CD4-positive, alpha-beta T cell (primary cell): Measurements from ENCODE around the gene DDX6. TPM values are rescaled to one million over a fixed set of nuclear protein-coding genes. Genes with fewer than 3 reads are reported as not detected.
A peak's percentile ranks its signal among the peaks of the same experiment; 100 is the strongest.

ENCODE experiments used
- ATAC-seq: fragments of 200-7000 bp; cut with Tn5 transposase; one replicate; pipeline ENCODE4 v1.10.0; 2022; ENCODE audit warnings: mild to moderate bottlenecking; ENCODE audit not compliant: poor library complexity
- CTCF ChIA-PET: fragments of 350-600 bp; sonication (Branson Sonifier 250); formaldehyde crosslinking; loops from one replicate; lab custom pipeline; 2021; ENCODE audit warnings: antibody characterized with exemption, inconsistent platforms; lab: Charles Lee
- POLR2A ChIA-PET: fragments of 350-600 bp; sonication (Branson Sonifier 250); formaldehyde crosslinking; loops from one replicate; lab custom pipeline; 2021; ENCODE audit warnings: antibody characterized with exemption, inconsistent platforms; lab: Charles Lee
- DNase-seq, 14 experiments: peaks; one replicate each; pipeline ENCODE4 v3.0.0-alpha.2; 2013 to 2020; ENCODE audit warnings: mixed read lengths in 2 of 14
- H3K27ac ChIP-seq, 2 donors: one replicate each; pipeline versions ENCODE4 v1.5.1 to v1.7.0; 2013; ENCODE audit warnings: low read length in 2 of 2, low read depth in 1 of 2, mild to moderate bottlenecking in 1 of 2
- H3K27me3 ChIP-seq, 2 experiments: 1 replicate in 1 of 2; 2 replicates in 1 of 2; pipeline versions ENCODE4 v1.6.1 to v1.7.0; 2013; ENCODE audit warnings: low read length in 2 of 2, control low read depth in 1 of 2, mild to moderate bottlenecking in 1 of 2, moderate library complexity in 1 of 2; ENCODE audit not compliant: insufficient read depth in 2 of 2, control insufficient read depth in 1 of 2
- H3K36me3 ChIP-seq: one replicate; pipeline ENCODE4 v1.6.1; 2013; ENCODE audit warnings: low read length, control low read depth; ENCODE audit not compliant: insufficient read depth
- H3K4me1 ChIP-seq: one replicate; pipeline ENCODE4 v1.6.1; 2013; ENCODE audit warnings: low read length, control low read depth; ENCODE audit not compliant: insufficient read depth
- H3K4me3 ChIP-seq: one replicate; pipeline ENCODE4 v1.5.1; 2013; ENCODE audit warnings: mild to moderate bottlenecking, low read length, moderate library complexity
- H3K9me3 ChIP-seq, 2 experiments: 1 replicate in 1 of 2; 2 replicates in 1 of 2; pipeline versions ENCODE4 v1.6.1 to v1.7.0; 2013; ENCODE audit warnings: low read length in 2 of 2, mild to moderate bottlenecking in 2 of 2, control low read depth in 1 of 2, moderate library complexity in 1 of 2; ENCODE audit not compliant: control insufficient read depth in 1 of 2, insufficient read depth in 1 of 2
- H3K27ac Mint-ChIP-seq: one replicate; pipeline ENCODE4 v1.8.0; 2020; ENCODE audit warnings: mixed read lengths
- H3K27me3 Mint-ChIP-seq: one replicate; pipeline ENCODE4 v1.8.0; 2021; ENCODE audit warnings: mixed read lengths
- H3K36me3 Mint-ChIP-seq: one replicate; pipeline ENCODE4 v1.8.0; 2021; ENCODE audit warnings: low read depth, mixed read lengths
- H3K4me1 Mint-ChIP-seq: one replicate; pipeline ENCODE4 v1.8.0; 2021; ENCODE audit warnings: low read depth, mixed read lengths
- H3K4me3 Mint-ChIP-seq: one replicate; pipeline ENCODE4 v1.8.0; 2020; ENCODE audit warnings: mild to moderate bottlenecking, mixed read lengths
- H3K9me3 Mint-ChIP-seq: one replicate; pipeline ENCODE4 v1.8.0; 2020; ENCODE audit warnings: mixed read lengths
- CTCF ChIP-seq: fragments of 200-600 bp; IDR thresholded peaks from one replicate; pipeline ENCODE4 v1.8.0; 2022; ENCODE audit warnings: antibody characterized with exemption, mild to moderate bottlenecking
- intact Hi-C, 2 experiments: fragments of 100-400 bp; cut with DNase I in 1 of 2; cut with micrococcal nuclease in 1 of 2; formaldehyde crosslinking; loops; one replicate each; pipeline versions ENCODE4 v1.15.1 to v1.9.0; 2023 to 2025; cut with DNase I, micrococcal nuclease
- total RNA-seq, 174 experiments: library from RNA in 2 of 174; stranded (reverse) in 2 of 174; gene quantifications; one replicate each; pipeline ENCODE4 v1.2.3 and lab custom pipeline; 2021 to 2026

The DDX6 gene
- total RNA-seq, 2 experiments from 2014 or later, result 341 to 355 TPM

GRCh38 chr11:118705111-118705741 is 85.7 kb downstream of the DDX6 start:
- Histone ChIP-seq H3K27ac (peak overlapping the region; percentile 14 to 60), H3K9me3 (peaks cover 0 to 7% of the 10 kb centered on the region in 2 experiments), H3K4me1 (peaks cover 42% of the 10 kb centered on the region), H3K4me3 (no peak overlapping the region), H3K36me3 (no peaks in the 10 kb centered on the region), H3K27me3 (no peaks in the 10 kb centered on the region)
- H3K4me3 Mint-ChIP-seq, result peak overlapping the region; percentile 84
- H3K27me3 Mint-ChIP-seq, result no peaks in the 10 kb centered on the region
- ChIA-PET CTCF (interaction anchor here (0.5 to 2.4 kb wide), 5 partner anchors 15 to 91 kb away, joined by 3 to 20 read pairs (median 3); no protein-coding TSS in a partner anchor), POLR2A (interaction anchor here (0.6 to 2.3 kb wide), 19 partner anchors 10 to 397 kb away, joined by 3 to 55 read pairs (median 5); partner anchors contain the start of genes CENATAC, DDX6, DPAGT1 and RPS25)
- intact Hi-C loops, result no loop called here
- H3K36me3 Mint-ChIP-seq, result no peaks in the 10 kb centered on the region
- no peak for TF ChIP-seq CTCF
- DNase-seq (peak in 13 of 14 experiments; percentile 26 to 87 (median 45)), ATAC-seq (peak; percentile 74)
- peaks cover 42% of the 10 kb centered on the region for H3K4me1 Mint-ChIP-seq
- peak overlapping the region; percentile 92 for H3K27ac Mint-ChIP-seq
- peaks cover 3% of the 10 kb centered on the region for H3K9me3 Mint-ChIP-seq

GRCh38 chr11:118703563-118704106 is 87.3 kb downstream of the DDX6 start:
- peaks cover 58% of the 10 kb centered on the region for H3K4me1 ChIP-seq
- no peak overlapping the region for H3K4me3 ChIP-seq
- no peaks in the 10 kb centered on the region for H3K36me3 ChIP-seq
- no peak for TF ChIP-seq CTCF
- peaks cover 3% of the 10 kb centered on the region for H3K9me3 Mint-ChIP-seq
- DNase-seq (peak in 1 of 14 experiments; percentile 51), ATAC-seq (no peak)
- H3K27me3 Mint-ChIP-seq, result no peaks in the 10 kb centered on the region
- H3K27ac Mint-ChIP-seq, result peak overlapping the region; percentile 92
- peak overlapping the region in 1 of 2 donors; percentile 41 for H3K27ac ChIP-seq
- no peaks in the 10 kb centered on the region for H3K27me3 ChIP-seq
- intact Hi-C loops, result no loop called here
- H3K4me1 Mint-ChIP-seq, result peaks cover 53% of the 10 kb centered on the region
- ChIA-PET CTCF (interaction anchor here (0.6 kb wide), 1 partner anchor 18 kb away, joined by 3 read pairs; no protein-coding TSS in a partner anchor), POLR2A (interaction anchor here (0.6 to 1.1 kb wide), 2 partner anchors 10 to 243 kb away, joined by 3 to 4 read pairs; no protein-coding TSS in a partner anchor)
- peak overlapping the region; percentile 30 for H3K4me3 Mint-ChIP-seq
- H3K9me3 ChIP-seq, result peaks cover 0 to 7% of the 10 kb centered on the region in 2 experiments
- H3K36me3 Mint-ChIP-seq, result no peaks in the 10 kb centered on the region

- ATAC-seq (peak; percentile 97), DNase-seq (peak; percentile 48 to 95 (median 60))
- ChIA-PET CTCF (interaction anchor here (3.2 kb wide), 1 partner anchor 10 kb away, joined by 21 read pairs; no protein-coding TSS in a partner anchor), POLR2A (interaction anchor here (0.6 to 3.5 kb wide), 17 partner anchors 10 to 838 kb away, joined by 3 to 50 read pairs (median 3); partner anchors contain the start of genes ARCN1, BCL9L, DDX6 and KMT2A)
- Mint-ChIP-seq H3K27ac (peak overlapping the region; percentile 97), H3K9me3 (peaks cover 3% of the 10 kb centered on the region), H3K4me3 (peak overlapping the region; percentile 68), H3K27me3 (no peaks in the 10 kb centered on the region), H3K4me1 (peaks cover 56% of the 10 kb centered on the region), H3K36me3 (no peaks in the 10 kb centered on the region)
- peak overlapping the region; percentile 48 to 65 for H3K27ac ChIP-seq
- H3K9me3 ChIP-seq, result peaks cover 0 to 7% of the 10 kb centered on the region in 2 experiments
- peaks cover 71% of the 10 kb centered on the region for H3K4me1 ChIP-seq
- no peaks in the 10 kb centered on the region for H3K27me3 ChIP-seq
- intact Hi-C loops, result loop anchor here in 1 of 2 experiments (5.0 to 10.0 kb wide), 2 partner anchors 178 to 255 kb away; partner anchors contain the start of gene UPK2
- no peak overlapping the region for H3K4me3 ChIP-seq
- no peaks in the 10 kb centered on the region for H3K36me3 ChIP-seq
- TF ChIP-seq CTCF, result no peak
Measured at GRCh38 chr11:118699506-118700220, 91.3 kb downstream of the DDX6 start.
